ENCODE results near the gene ZFHX3.

- TF ChIP-seq CTCF (IDR thresholded peaks at IDR 0.05) (no peak), POLR2A (IDR thresholded peaks at IDR 0.05) (no peak)
Measured at GRCh38 chr16:72785171-72785570, 262.8 kb downstream of the ZFHX3 start.

Data from heart left ventricle (tissue), 13 donors.